T47D (cell line): ENCODE results near the gene UBE2I.

ENCODE experiments used
- DNase-seq, 2 experiments: peaks; one replicate each; pipeline versions ENCODE4 v3.0.0 to v3.0.0-alpha.2; 2011 to 2012; ENCODE audit warnings: low read depth in 1 of 2, low spot score in 1 of 2
- JUND ChIP-seq: IDR thresholded peaks from 2 replicates; pipeline ENCODE4 v1.6.1; 2012; ENCODE audit warnings: low read depth
- in situ Hi-C: cut with HindIII; loops from 2 replicates; pipeline ENCODE4 v1.10.0; 2016; ENCODE audit warnings: low sequenced_read_pairs, low pct_unique_long_range_greater_than_20kb

Gene UBE2I

GRCh38 chr16:1313721-1314369, 4.4 kb downstream of the UBE2I start:
- DNase-seq = no peak
- in situ Hi-C loops = no loop called here
- TF ChIP-seq JUND = no peak

DNA sequence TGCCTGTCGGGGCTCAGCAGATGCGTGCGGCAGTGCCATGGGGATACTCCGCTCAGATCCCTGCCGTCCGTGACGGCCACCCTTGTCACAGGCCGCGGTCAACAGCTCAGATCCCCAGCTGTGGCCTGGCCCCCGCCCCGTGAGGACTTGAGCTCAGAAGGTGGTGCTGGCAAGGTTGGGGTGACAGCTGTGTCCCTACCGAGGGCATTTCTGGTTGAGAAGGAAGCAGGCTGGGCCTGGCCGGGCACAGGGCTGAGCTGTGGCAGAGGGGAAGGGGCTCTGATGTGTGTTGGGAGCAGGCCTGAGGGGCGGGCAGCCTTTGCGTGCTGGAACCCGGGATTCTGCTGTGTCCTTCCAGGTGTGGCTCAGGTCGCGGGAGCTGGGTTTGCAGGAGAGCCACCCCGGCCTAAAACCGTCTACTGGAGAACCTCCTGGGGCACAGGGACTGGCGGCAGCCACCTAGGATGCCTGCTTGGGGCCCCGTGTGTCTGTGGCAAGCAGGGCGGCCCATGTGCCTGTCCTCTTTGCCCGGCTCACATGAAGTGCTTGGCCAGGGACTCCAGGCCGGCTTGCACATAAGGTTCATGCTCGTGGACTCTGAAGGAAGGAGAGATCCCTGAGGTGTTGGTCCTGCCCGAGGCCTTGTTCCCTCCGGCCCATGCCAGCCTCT, 5.1 kb downstream of the UBE2I start:
- DNase-seq = no peak
- in situ Hi-C loops = no loop called here
- no peak for TF ChIP-seq JUND

- no peak for TF ChIP-seq JUND
- DNase-seq = no peak
These were observed 5.9 kb downstream of the UBE2I start for GRCh38 chr16:1315081-1316032.

DNA sequence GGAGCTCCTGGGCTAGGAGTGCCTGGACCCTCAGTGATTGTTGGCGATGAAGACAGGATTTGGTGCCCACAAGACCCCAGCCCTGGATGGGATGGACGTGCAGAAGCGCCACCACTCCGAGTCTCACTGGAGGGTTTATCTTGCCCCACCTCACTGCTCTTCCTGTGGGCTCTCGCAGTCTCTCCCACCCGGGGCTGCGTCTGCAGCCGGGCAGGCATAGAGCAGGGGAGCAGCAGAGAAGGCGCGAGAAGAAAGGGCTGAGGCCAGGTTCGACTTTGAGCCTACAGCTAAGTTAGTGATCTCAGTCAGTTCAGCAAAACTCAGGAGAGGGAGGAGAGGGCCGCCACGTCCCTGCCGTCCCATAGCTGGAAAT, 6.6 kb downstream of the UBE2I start:
- DNase-seq = no peak
- in situ Hi-C loops = no loop called here
- no peak for TF ChIP-seq JUND

More at GRCh38 chr16:1315081-1316032, 5.9 kb downstream of the UBE2I start:
- in situ Hi-C loops = no loop called here

- in situ Hi-C loops = no loop called here
- TF ChIP-seq JUND = no peak
- no peak for DNase-seq
These were observed 8.2 kb downstream of the UBE2I start for GRCh38 chr16:1317479-1318267.

GRCh38 chr16:1318268-1318545, 8.8 kb downstream of the UBE2I start:
- no peak for TF ChIP-seq JUND
- DNase-seq = no peak
- in situ Hi-C loops = no loop called here

GRCh38 chr16:1319041-1319440, 9.6 kb downstream of the UBE2I start:
- no peak for TF ChIP-seq JUND
- DNase-seq = no peak
- in situ Hi-C loops = no loop called here

DNA sequence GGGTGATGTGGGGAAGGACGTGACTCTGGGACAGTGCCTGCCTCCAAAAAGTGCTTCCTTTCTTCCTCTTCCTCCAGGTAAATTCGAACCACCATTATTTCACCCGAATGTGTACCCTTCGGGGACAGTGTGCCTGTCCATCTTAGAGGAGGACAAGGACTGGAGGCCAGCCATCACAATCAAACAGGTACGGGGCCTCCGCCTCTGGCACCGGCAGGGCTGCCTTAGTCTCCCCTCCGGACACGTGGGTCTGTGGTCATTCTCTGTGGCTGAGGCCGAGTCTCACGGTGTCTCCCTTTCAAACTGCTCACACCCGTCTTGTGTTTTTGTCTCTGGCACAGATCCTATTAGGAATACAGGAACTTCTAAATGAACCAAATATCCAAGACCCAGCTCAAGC, 10.7 kb downstream of the UBE2I start:
- in situ Hi-C loops = no loop called here
- no peak for TF ChIP-seq JUND
- no peak for DNase-seq

DNA sequence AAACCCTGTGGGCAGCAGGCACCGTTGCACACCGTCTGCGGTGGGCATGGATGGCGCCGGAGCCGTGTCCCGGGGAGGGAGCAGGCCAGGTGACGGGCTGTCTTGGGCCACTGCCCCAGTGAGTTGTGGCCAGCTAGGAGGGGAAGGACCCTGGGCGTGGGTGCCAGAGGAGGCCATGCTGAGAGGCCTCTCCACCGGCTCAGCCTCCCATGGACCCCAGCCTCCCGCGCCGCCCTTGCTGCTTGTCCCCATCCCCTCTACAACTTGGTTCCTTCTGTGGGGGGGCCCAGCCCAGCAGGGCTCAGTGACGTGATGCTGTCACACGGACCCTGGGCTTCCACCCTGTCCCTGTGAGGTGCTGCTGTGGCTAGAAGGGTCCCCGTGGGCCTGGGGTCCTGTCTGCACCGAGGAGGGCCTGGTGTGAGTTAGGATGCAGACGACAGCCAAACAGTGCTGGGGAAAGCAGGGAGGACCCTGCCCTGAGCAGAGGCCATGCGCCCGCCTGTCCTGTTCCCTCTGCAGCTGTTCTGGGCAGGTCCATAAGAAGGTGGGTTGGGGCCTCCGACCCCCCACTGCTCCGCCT, 11.3 kb downstream of the UBE2I start:
- in situ Hi-C loops = no loop called here
- no peak for TF ChIP-seq JUND
- no peak for DNase-seq

- in situ Hi-C loops = no loop called here
- no peak for DNase-seq
- TF ChIP-seq JUND = no peak
These were observed 13.0 kb downstream of the UBE2I start for GRCh38 chr16:1322407-1322806.

DNA sequence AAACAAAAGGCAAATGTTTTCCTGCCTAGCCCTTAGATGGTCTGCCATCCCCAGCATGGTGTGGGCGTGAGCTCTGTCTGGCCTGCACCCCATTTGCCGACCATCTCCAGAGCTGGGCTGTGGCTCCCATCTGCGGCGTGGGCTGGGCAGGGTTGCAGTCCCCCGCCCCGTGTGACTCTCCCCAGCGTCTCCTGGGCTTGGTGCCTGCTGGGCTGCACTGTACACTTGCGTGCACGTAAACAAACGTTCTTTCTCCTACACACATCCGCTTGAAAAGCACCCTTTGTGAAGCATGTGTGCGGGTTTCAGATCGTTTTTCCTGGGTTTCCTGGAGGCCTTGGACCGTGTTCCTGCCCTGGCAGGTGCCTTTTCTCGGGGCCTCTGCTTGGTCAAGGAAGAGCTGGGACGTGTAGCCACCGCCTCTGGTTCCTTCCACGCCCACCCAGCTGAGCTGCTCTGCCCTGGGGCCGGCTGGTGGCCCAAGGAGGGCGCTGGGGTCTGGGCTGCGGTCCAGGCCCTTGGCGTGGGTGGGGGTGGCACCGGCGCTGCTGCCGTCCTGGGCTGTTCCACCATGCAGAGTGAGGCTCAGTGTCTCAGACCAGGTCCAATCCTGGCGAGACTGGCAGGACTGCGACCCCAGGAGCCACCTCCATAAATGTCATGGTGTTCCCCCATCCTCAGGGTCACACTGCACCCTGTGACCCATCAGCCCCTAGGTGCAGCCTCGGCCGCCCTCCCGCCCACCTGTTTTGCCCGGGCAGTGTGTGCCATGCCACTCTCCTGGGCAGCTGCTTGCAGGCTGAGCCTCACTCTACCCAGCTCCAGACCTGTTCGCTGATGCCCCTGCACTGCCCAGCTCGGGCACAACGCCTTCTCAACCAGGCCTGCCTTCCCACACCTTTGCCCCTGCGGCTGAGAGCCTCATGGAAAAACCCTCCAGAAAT, 14.1 kb downstream of the UBE2I start:
- no peak for DNase-seq

More for the DNA sequence above, 14.1 kb downstream of the UBE2I start:
- in situ Hi-C loops = no loop called here
- no peak for TF ChIP-seq JUND
